ENCODE data around the gene RAD51B.
A peak's percentile ranks its signal among the peaks of the same experiment; 100 is the strongest.

The RAD51B gene

DNA sequence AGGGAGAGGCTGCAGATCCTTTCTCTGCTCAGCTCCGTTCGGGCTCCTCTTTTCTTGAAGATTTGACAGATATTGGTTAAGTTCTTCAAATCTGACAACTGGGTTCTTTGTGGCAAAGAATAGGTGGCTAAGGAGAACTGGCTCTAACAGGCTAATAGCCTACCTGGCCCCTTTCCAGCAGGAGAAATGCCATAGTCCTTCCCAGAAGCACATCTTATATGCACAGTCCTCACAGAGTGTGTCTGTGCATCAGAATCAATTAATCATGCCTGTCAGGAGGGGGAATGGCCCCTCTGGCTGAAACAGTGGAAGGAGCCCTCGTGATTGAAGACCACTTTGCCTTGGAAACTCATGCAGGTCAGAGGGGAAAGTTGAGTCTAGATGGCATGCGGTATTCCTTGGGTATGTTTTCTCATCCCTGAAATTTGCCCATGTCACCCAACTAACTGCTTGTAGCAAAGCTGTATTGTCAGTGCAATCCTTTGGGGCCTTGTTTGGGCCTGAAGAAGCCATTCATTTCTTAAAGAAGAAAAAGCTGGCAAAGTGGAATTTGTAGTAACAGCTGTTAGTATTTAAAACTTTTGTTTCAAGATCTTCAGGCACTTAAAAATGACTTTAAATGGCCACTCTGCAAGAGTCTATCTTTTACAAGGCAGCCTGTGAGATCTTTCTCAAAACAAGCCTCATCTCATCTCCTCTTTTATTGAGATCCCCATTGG lies 721.8 kb downstream of the RAD51B start:
- H3K4me3 ChIP-seq (ENCODE audit: low read depth, low read length) = no peak overlapping the region
- no peak for DNase-seq (ENCODE audit: low read depth, low spot score)
- in situ Hi-C loops (cut with HindIII; ENCODE audit: low sequenced_read_pairs) = no loop called here
- TF ChIP-seq, protein P1, sequence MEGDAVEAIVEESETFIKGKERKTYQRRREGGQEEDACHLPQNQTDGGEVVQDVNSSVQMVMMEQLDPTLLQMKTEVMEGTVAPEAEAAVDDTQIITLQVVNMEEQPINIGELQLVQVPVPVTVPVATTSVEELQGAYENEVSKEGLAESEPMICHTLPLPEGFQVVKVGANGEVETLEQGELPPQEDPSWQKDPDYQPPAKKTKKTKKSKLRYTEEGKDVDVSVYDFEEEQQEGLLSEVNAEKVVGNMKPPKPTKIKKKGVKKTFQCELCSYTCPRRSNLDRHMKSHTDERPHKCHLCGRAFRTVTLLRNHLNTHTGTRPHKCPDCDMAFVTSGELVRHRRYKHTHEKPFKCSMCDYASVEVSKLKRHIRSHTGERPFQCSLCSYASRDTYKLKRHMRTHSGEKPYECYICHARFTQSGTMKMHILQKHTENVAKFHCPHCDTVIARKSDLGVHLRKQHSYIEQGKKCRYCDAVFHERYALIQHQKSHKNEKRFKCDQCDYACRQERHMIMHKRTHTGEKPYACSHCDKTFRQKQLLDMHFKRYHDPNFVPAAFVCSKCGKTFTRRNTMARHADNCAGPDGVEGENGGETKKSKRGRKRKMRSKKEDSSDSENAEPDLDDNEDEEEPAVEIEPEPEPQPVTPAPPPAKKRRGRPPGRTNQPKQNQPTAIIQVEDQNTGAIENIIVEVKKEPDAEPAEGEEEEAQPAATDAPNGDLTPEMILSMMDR (IDR thresholded peaks at IDR 0.05; ENCODE audit: low read depth, low read length) = no peak

DNA sequence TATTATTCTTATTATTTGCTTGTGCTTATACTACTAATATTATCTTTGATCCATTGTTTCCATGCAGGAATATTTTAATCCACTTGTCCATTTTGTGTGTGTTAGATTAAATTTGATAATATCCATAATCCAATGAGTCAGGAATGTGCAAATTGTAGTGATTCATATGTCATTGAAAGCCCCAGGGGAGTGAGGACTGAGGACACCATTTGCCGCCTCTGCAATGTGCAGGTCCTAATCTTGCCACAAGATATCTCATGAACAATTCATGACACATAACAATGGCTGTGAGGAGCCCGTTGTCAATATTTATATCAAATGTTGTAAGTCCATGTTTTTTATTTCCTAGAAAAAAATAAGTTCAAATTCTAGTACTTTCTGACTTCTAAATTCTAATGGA lies 722.8 kb downstream of the RAD51B start:
- H3K4me3 ChIP-seq (ENCODE audit: low read depth, low read length) = no peak overlapping the region
- TF ChIP-seq, protein P1 (IDR thresholded peaks at IDR 0.05; ENCODE audit: low read depth, low read length) = no peak
- in situ Hi-C loops (cut with HindIII; ENCODE audit: low sequenced_read_pairs) = no loop called here
- DNase-seq (ENCODE audit: low read depth, low spot score) = no peak

DNA sequence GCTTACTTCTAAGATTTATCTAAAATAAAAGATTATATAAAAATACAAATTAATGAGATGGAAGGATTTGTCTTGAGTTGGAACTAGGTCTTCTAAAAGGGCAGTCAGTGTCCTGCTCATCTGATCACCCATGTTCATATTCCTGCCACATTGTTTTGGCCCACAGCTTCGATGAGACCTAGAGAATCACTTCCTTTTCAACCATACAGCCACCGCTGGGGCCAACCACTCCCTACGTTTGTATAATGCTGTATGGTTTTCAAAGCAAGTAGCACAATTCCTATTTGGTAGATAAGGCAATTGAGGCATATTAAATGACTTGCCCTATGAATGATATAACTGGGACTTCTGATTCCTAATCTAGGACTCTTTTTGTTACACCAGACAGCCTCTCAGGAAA lies 723.9 kb downstream of the RAD51B start:
- no peak for DNase-seq (ENCODE audit: low read depth, low spot score)
- in situ Hi-C loops (cut with HindIII; ENCODE audit: low sequenced_read_pairs) = no loop called here
- no peak overlapping the region for H3K4me3 ChIP-seq (ENCODE audit: low read depth, low read length)
- TF ChIP-seq, protein P1 (IDR thresholded peaks at IDR 0.05; ENCODE audit: low read depth, low read length) = no peak

GRCh38 chr14:68544081-68544892 lies 724.7 kb downstream of the RAD51B start:
- H3K4me3 ChIP-seq (ENCODE audit: low read depth, low read length) = no peak overlapping the region
- DNase-seq (ENCODE audit: low read depth, low spot score) = peak; percentile 98
- in situ Hi-C loops (cut with HindIII; ENCODE audit: low sequenced_read_pairs) = no loop called here
- TF ChIP-seq, protein P1 (IDR thresholded peaks at IDR 0.05; ENCODE audit: low read depth, low read length) = no peak

DNA sequence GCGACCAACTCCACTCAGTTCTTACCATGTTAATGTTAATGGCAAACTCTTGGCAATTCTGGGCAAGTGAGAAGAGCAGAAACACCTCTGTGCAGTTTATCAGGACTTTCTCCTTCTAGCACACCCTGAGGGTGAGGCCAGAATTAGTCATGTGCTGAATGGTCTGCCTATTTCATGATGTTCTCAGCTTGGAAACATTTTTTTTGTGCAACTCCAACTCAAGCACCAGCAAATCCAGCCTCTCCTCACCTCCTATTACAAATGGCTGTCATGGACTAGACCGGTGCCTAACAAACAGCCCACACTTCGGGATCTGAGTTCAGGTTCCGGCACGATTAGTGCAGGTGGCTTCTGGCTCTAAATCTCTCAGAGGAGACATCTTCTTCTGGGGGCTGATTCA lies 727.3 kb downstream of the RAD51B start:
- DNase-seq (ENCODE audit: low read depth, low spot score) = peak; percentile 69
- TF ChIP-seq, protein P1 (IDR thresholded peaks at IDR 0.05; ENCODE audit: low read depth, low read length) = no peak
- in situ Hi-C loops (cut with HindIII; ENCODE audit: low sequenced_read_pairs) = no loop called here
- H3K4me3 ChIP-seq (ENCODE audit: low read depth, low read length) = no peak overlapping the region

GRCh38 chr14:68547305-68548193 lies 728.0 kb downstream of the RAD51B start:
- in situ Hi-C loops (cut with HindIII; ENCODE audit: low sequenced_read_pairs) = no loop called here
- TF ChIP-seq, protein P1 (IDR thresholded peaks at IDR 0.05; ENCODE audit: low read depth, low read length) = no peak
- H3K4me3 ChIP-seq (ENCODE audit: low read depth, low read length) = no peak overlapping the region
- peak; percentile 82 for DNase-seq (ENCODE audit: low read depth, low spot score)
